Ascending aorta (tissue), 2 donors: ENCODE data around the gene FABP1. TPM values are rescaled to one million over a fixed set of nuclear protein-coding genes. Genes with fewer than 3 reads are reported as not detected.

ENCODE experiments used
- DNase-seq, 2 donors: peaks; one replicate each; pipeline ENCODE4 v3.0.0-alpha.2; 2019; ENCODE audit warnings: low spot score in 2 of 2
- H3K27ac ChIP-seq, 2 donors: fragments of 200-600 bp; sonication (generic); one replicate each; pipeline ENCODE4 v1.5.1; 2016 to 2017; ENCODE audit warnings: mild to moderate bottlenecking in 1 of 2
- H3K27me3 ChIP-seq: fragments of 200-600 bp; sonication (generic); one replicate; pipeline ENCODE4 v1.5.1; 2017
- H3K36me3 ChIP-seq, 2 donors: fragments of 200-600 bp; sonication (generic); one replicate each; pipeline ENCODE4 v1.5.1; 2016
- H3K4me1 ChIP-seq, 2 donors: fragments of 200-600 bp; sonication (generic); one replicate each; pipeline ENCODE4 v1.5.1; 2016 to 2017; ENCODE audit warnings: mild to moderate bottlenecking in 1 of 2
- H3K4me3 ChIP-seq, 2 donors: fragments of 200-600 bp; sonication (generic); one replicate each; pipeline ENCODE4 v1.5.1; 2016 to 2017; ENCODE audit warnings: mild to moderate bottlenecking in 1 of 2
- H3K9me3 ChIP-seq, 2 donors: fragments of 200-600 bp; sonication (generic); one replicate each; pipeline ENCODE4 v1.5.1; 2016
- CTCF ChIP-seq, 3 experiments: fragments of 200-600 bp in 2 of 3; fragments of 450-650 bp in 1 of 3; sonication (generic) in 2 of 3; IDR thresholded peaks; one replicate each; pipeline ENCODE4 v1.5.1; 2016 to 2019; ENCODE audit warnings: antibody characterized with exemption in 3 of 3, mild to moderate bottlenecking in 1 of 3, moderate library complexity in 1 of 3
- intact Hi-C: fragments of 100-400 bp; cut with DNase I; formaldehyde crosslinking; loops from one replicate; pipeline ENCODE4 v1.15.1; 2023
- total RNA-seq: library from RNA; depleted of rRNA; stranded (reverse); fragments of >200 nt; gene quantifications from one replicate; pipeline ENCODE4 v1.1.0, GENCODE V29; 2016

The FABP1 gene
- total RNA-seq, 1 donor from 2014 or later, result not detected

- no peaks in the 10 kb centered on the region for H3K4me1 ChIP-seq
- H3K9me3 ChIP-seq, result no peaks in the 10 kb centered on the region
- intact Hi-C loops, result loop anchor here (10.0 kb wide), 1 partner anchor 156 kb away; no protein-coding TSS in a partner anchor
- H3K36me3 ChIP-seq, result no peaks in the 10 kb centered on the region
- H3K4me3 ChIP-seq, result no peak overlapping the region
- TF ChIP-seq CTCF (IDR thresholded peaks at IDR 0.05), result no peak
- H3K27me3 ChIP-seq, result no peaks in the 10 kb centered on the region
- no peak overlapping the region for H3K27ac ChIP-seq
- no peak for DNase-seq
Observed at GRCh38 chr2:88160517-88160916, 32.7 kb upstream of the FABP1 start.

- no peak overlapping the region for H3K4me3 ChIP-seq
- TF ChIP-seq CTCF (IDR thresholded peaks at IDR 0.05), result peak; percentile 48 to 83 (median 70)
- no peak for DNase-seq
- no peak overlapping the region for H3K27ac ChIP-seq
- H3K4me1 ChIP-seq, result no peaks in the 10 kb centered on the region
- H3K9me3 ChIP-seq, result no peaks in the 10 kb centered on the region
- intact Hi-C loops, result loop anchor here (10.0 kb wide), 1 partner anchor 155 kb away; no protein-coding TSS in a partner anchor
- H3K27me3 ChIP-seq, result no peaks in the 10 kb centered on the region
- H3K36me3 ChIP-seq, result no peaks in the 10 kb centered on the region
Observed at GRCh38 chr2:88159955-88160415, 32.1 kb upstream of the FABP1 start.

GRCh38 chr2:88159481-88159880, 31.6 kb upstream of the FABP1 start:
- TF ChIP-seq CTCF (IDR thresholded peaks at IDR 0.05), result no peak
- Histone ChIP-seq H3K4me1 (no peaks in the 10 kb centered on the region), H3K27ac (no peak overlapping the region), H3K36me3 (no peaks in the 10 kb centered on the region), H3K27me3 (no peaks in the 10 kb centered on the region), H3K4me3 (no peak overlapping the region), H3K9me3 (no peaks in the 10 kb centered on the region)
- intact Hi-C loops, result no loop called here
- no peak for DNase-seq

GRCh38 chr2:88148929-88149438, 21.1 kb upstream of the FABP1 start:
- no peaks in the 10 kb centered on the region for H3K27me3 ChIP-seq
- no peaks in the 10 kb centered on the region for H3K4me1 ChIP-seq
- H3K4me3 ChIP-seq, result no peak overlapping the region
- H3K9me3 ChIP-seq, result peaks cover 5 to 32% of the 10 kb centered on the region in 2 donors
- no peak overlapping the region for H3K27ac ChIP-seq
- intact Hi-C loops, result no loop called here
- no peaks in the 10 kb centered on the region for H3K36me3 ChIP-seq
- DNase-seq, result no peak
- TF ChIP-seq CTCF (IDR thresholded peaks at IDR 0.05), result no peak

- Histone ChIP-seq H3K27me3 (no peaks in the 10 kb centered on the region), H3K4me1 (no peaks in the 10 kb centered on the region), H3K4me3 (no peak overlapping the region), H3K9me3 (peaks cover 5 to 24% of the 10 kb centered on the region in 2 donors), H3K27ac (no peak overlapping the region), H3K36me3 (no peaks in the 10 kb centered on the region)
- intact Hi-C loops, result no loop called here
- TF ChIP-seq CTCF (IDR thresholded peaks at IDR 0.05), result no peak
- DNase-seq, result no peak
Observed at GRCh38 chr2:88147145-88147544, 19.3 kb upstream of the FABP1 start.

GRCh38 chr2:88146590-88146989, 18.7 kb upstream of the FABP1 start:
- Histone ChIP-seq H3K9me3 (peaks cover 5 to 30% of the 10 kb centered on the region in 2 donors), H3K4me3 (no peak overlapping the region), H3K27me3 (no peaks in the 10 kb centered on the region), H3K4me1 (no peaks in the 10 kb centered on the region), H3K27ac (no peak overlapping the region), H3K36me3 (no peaks in the 10 kb centered on the region)
- intact Hi-C loops, result no loop called here
- no peak for DNase-seq
- no peak for TF ChIP-seq CTCF (IDR thresholded peaks at IDR 0.05)
